Measurements from ENCODE around the gene PCDHGA5.
"Not testable (repeated sequence)": the region's sequence is repeated elsewhere in the genome, so short reads cannot be mapped to it uniquely, and the experiment has no call there.

PCDHGA5 gene

GRCh38 chr5:141414548-141415274 lies 50.7 kb downstream of the PCDHGA5 start:
- not testable (repeated sequence) for DNase-seq (ENCODE audit: low spot score)

DNA sequence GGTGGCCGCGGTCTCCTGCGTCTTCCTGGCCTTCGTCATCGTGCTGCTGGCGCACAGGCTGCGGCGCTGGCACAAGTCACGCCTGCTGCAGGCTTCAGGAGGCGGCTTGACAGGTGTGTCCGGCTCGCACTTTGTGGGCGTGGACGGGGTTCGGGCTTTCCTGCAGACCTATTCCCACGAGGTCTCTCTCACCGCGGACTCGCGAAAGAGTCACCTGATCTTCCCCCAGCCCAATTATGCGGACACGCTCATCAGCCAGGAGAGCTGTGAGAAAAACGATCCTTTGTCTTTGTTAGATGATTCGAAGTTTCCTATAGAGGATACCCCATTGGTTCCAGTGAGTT lies 51.3 kb downstream of the PCDHGA5 start:
- not testable (repeated sequence) for DNase-seq (ENCODE audit: low spot score)
